HEK293T (cell line): Measurements from ENCODE around the gene ZNRF1.

Experiments used
- ARNT ChIP-seq: fragments of 450-650 bp; IDR thresholded peaks from 2 replicates; pipeline ENCODE4 v1.6.1; 2017; ENCODE audit warnings: mild to moderate bottlenecking
- BHLHE40 ChIP-seq: fragments of 450-650 bp; IDR thresholded peaks from 2 replicates; pipeline ENCODE4 v1.6.1; 2016; ENCODE audit warnings: mild to moderate bottlenecking, moderate library complexity, borderline replicate concordance
- ELF4 ChIP-seq: fragments of 450-650 bp; IDR thresholded peaks from 2 replicates; pipeline ENCODE4 v1.6.1; 2017; ENCODE audit warnings: antibody characterized with exemption
- FOXA1 ChIP-seq: fragments of 450-650 bp; IDR thresholded peaks from 2 replicates; pipeline ENCODE4 v1.6.1; 2016; ENCODE audit warnings: mild to moderate bottlenecking
- HDGF ChIP-seq: fragments of 450-650 bp; IDR thresholded peaks from 2 replicates; pipeline ENCODE4 v1.6.1; 2017; ENCODE audit warnings: antibody characterized with exemption, borderline replicate concordance
- LEF1 ChIP-seq: fragments of 450-650 bp; IDR thresholded peaks from 2 replicates; pipeline ENCODE4 v1.6.1; 2017; ENCODE audit warnings: mild to moderate bottlenecking, borderline replicate concordance
- NFRKB ChIP-seq: fragments of 450-650 bp; IDR thresholded peaks from 2 replicates; pipeline ENCODE4 v1.6.1; 2016; ENCODE audit warnings: mild to moderate bottlenecking, moderate library complexity
- PKNOX1 ChIP-seq: fragments of 450-650 bp; IDR thresholded peaks from 2 replicates; pipeline ENCODE4 v1.6.1; 2016
- SP1 ChIP-seq: fragments of 450-650 bp; IDR thresholded peaks from 2 replicates; pipeline ENCODE4 v1.6.1; 2017
- SUZ12 ChIP-seq: fragments of 450-650 bp; IDR thresholded peaks from 2 replicates; pipeline ENCODE4 v1.6.1; 2016; ENCODE audit warnings: mild to moderate bottlenecking

- TF ChIP-seq ELF4: no peak
- no peak for TF ChIP-seq NFRKB
- TF ChIP-seq FOXA1: no peak
- no peak for TF ChIP-seq HDGF
- TF ChIP-seq SP1: no peak
- no peak for TF ChIP-seq BHLHE40
- TF ChIP-seq LEF1: no peak
- TF ChIP-seq ARNT: no peak
- TF ChIP-seq SUZ12: no peak
- no peak for TF ChIP-seq PKNOX1
Measured at GRCh38 chr16:74987027-74987681, 11.7 kb upstream of the ZNRF1 start.
